GM12875 (cell line): ENCODE measurements around the gene OR9G1.
"Not testable (repeated sequence)": the region's sequence is repeated elsewhere in the genome, so short reads cannot be mapped to it uniquely, and the experiment has no call there.

Experiments
- H3K4me3 ChIP-seq: one replicate; pipeline ENCODE4 v1.5.1; 2011; ENCODE audit warnings: low read depth, low read length, control low read depth
- CTCF ChIP-seq: IDR thresholded peaks from 2 replicates; pipeline ENCODE4 v1.5.1; 2011; ENCODE audit warnings: low read depth, mild to moderate bottlenecking, control low read depth, inconsistent platforms, low read length, moderate library complexity, borderline replicate concordance; ENCODE audit not compliant: insufficient read depth

The OR9G1 gene

GRCh38 chr11:56698795-56699194 lies at the start of gene OR9G1:
Gene OR9G1 (plus strand): TSS chr11:56699095. CDS start chr11:56700388, 1,293 bp downstream.
- no peak for TF ChIP-seq CTCF
- H3K4me3 ChIP-seq: no peak within 1 kb of the TSS

- no peak for TF ChIP-seq CTCF
- H3K4me3 ChIP-seq: no peak overlapping the region
Observed at GRCh38 chr11:56659755-56660154, 39.1 kb upstream of the OR9G1 start.

GRCh38 chr11:56663386-56663785 lies 35.5 kb upstream of the OR9G1 start, which contains the start of gene OR5AR1:
Gene OR5AR1 (plus strand): TSS chr11:56663686. CDS start chr11:56663686, 0 bp downstream.
- no peak for TF ChIP-seq CTCF
- no peak within 1 kb of the TSS for H3K4me3 ChIP-seq

- no peak overlapping the region for H3K4me3 ChIP-seq
- no peak for TF ChIP-seq CTCF
Observed at GRCh38 chr11:56670984-56671383, 27.9 kb upstream of the OR9G1 start.

- no peak overlapping the region for H3K4me3 ChIP-seq
- TF ChIP-seq CTCF: no peak
Observed at GRCh38 chr11:56688554-56689100, 10.3 kb upstream of the OR9G1 start.

- not testable (repeated sequence) for H3K4me3 ChIP-seq
Observed at GRCh38 chr11:56691179-56691578, 7.7 kb upstream of the OR9G1 start.

- H3K4me3 ChIP-seq: no peak overlapping the region
- TF ChIP-seq CTCF: no peak
Observed at GRCh38 chr11:56693428-56693827, 5.5 kb upstream of the OR9G1 start.
